Measurements from ENCODE around the gene IGSF22.

Gene IGSF22

DNA sequence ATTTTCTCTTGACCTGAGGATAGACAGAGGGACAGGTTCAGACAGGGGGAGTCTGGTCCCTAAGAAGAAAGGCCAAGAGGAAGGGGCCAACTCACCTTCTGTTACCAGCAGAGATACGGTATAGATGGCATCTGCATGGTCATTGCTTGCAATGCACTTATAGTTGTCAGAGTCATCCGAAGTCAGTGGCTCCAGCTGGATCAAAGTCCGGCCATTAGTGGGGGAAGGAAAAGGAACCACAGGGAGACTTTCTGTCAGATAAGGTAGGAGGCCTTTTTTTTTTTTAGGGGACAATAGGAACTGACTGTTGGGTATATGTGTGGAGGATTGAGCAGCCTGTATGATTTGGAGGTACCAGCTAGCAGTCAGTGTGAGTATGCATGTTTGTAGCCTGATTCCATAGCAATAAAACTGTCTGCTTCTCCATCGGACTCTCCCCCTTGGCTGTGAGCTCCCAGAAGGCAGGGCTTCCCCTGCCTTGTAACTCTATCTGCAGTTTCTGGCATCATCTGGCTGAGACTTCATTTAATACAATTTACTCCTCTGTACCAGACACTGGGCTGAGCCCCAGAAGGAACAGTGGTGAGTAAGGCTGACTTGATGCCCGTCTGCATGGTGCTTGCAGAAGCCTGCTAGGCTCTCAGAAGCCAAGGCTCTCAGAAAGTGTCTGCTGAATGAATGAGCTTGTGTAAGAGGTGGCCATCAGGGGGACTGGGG lies 5.7 kb downstream of the IGSF22 start:
- POLR2A ChIA-PET: no interaction called here
- no peaks in the 10 kb centered on the region for H3K9me3 ChIP-seq (ENCODE audit: control insufficient read depth, insufficient read depth, low read depth, low read length)
- H3K4me1 ChIP-seq (ENCODE audit: control insufficient read depth, insufficient read depth, low read length): no peaks in the 10 kb centered on the region
- H3K36me3 ChIP-seq (ENCODE audit: control insufficient read depth in 2 of 2, insufficient read depth in 1 of 2, low read length in 2 of 2): no peaks in the 10 kb centered on the region
- TF ChIP-seq HOXC10 (CRISPR knock-in tag; IDR thresholded peaks at IDR 0.05): no peak
- TF ChIP-seq ZNF776 (tag by site-specific recombination; IDR thresholded peaks at IDR 0.05; ENCODE audit: borderline replicate concordance): no peak
- TF ChIP-seq ZNF510 (tag by site-specific recombination; IDR thresholded peaks at IDR 0.05; ENCODE audit: insufficient replicate concordance): no peak
- TF ChIP-seq, protein P1, sequence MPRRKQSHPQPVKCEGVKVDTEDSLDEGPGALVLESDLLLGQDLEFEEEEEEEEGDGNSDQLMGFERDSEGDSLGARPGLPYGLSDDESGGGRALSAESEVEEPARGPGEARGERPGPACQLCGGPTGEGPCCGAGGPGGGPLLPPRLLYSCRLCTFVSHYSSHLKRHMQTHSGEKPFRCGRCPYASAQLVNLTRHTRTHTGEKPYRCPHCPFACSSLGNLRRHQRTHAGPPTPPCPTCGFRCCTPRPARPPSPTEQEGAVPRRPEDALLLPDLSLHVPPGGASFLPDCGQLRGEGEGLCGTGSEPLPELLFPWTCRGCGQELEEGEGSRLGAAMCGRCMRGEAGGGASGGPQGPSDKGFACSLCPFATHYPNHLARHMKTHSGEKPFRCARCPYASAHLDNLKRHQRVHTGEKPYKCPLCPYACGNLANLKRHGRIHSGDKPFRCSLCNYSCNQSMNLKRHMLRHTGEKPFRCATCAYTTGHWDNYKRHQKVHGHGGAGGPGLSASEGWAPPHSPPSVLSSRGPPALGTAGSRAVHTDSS (tag by site-specific recombination; IDR thresholded peaks at IDR 0.05): no peak
- TF ChIP-seq, protein P2, sequence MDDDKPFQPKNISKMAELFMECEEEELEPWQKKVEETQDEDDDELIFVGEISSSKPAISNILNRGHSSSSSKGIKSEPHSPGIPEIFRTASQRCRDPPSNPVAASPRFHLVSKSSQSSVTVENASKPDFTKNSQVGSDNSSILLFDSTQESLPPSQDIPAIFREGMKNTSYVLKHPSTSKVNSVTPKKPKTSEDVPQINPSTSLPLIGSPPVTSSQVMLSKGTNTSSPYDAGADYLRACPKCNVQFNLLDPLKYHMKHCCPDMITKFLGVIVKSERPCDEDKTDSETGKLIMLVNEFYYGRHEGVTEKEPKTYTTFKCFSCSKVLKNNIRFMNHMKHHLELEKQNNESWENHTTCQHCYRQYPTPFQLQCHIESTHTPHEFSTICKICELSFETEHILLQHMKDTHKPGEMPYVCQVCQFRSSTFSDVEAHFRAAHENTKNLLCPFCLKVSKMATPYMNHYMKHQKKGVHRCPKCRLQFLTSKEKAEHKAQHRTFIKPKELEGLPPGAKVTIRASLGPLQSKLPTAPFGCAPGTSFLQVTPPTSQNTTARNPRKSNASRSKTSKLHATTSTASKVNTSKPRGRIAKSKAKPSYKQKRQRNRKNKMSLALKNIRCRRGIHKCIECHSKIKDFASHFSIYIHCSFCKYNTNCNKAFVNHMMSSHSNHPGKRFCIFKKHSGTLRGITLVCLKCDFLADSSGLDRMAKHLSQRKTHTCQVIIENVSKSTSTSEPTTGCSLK (tag by site-specific recombination; IDR thresholded peaks at IDR 0.05): no peak
- no peak for TF ChIP-seq ZNF354C (tag by site-specific recombination; IDR thresholded peaks at IDR 0.05; ENCODE audit: borderline replicate concordance, low read depth)
- no peak for TF ChIP-seq ZNF169 (tag by site-specific recombination; IDR thresholded peaks at IDR 0.05)
- no peak for TF ChIP-seq IKZF3 (tag by site-specific recombination; IDR thresholded peaks at IDR 0.05)
- no peak for TF ChIP-seq WT1 (tag by site-specific recombination; IDR thresholded peaks at IDR 0.05)
- TF ChIP-seq ZNF335 (tag by site-specific recombination; conservative IDR thresholded peaks at IDR 0.05): no peak
- no peak overlapping the region for H3K27ac ChIP-seq (ENCODE audit: extremely low read depth, low read depth, low read length)
- CTCF ChIA-PET: interaction anchor here (3.8 kb wide), 1 partner anchor 11 kb away, joined by 28 read pairs; no protein-coding TSS in a partner anchor
- no peak overlapping the region for H3K4me3 ChIP-seq (ENCODE audit: low read depth, low read length)

GRCh38 chr11:18715476-18715875 lies 10.5 kb downstream of the IGSF22 start:
- CTCF ChIA-PET: interaction anchor here (1.7 to 2.0 kb wide), 2 partner anchors 12 to 64 kb away, joined by 4 to 8 read pairs; no protein-coding TSS in a partner anchor
- H3K4me3 ChIP-seq (ENCODE audit: low read depth, low read length): no peak overlapping the region
- H3K4me1 ChIP-seq (ENCODE audit: control insufficient read depth, insufficient read depth, low read length): no peaks in the 10 kb centered on the region
- POLR2A ChIA-PET: no interaction called here
- H3K36me3 ChIP-seq (ENCODE audit: control insufficient read depth in 2 of 2, insufficient read depth in 1 of 2, low read length in 2 of 2): no peaks in the 10 kb centered on the region
- no peaks in the 10 kb centered on the region for H3K9me3 ChIP-seq (ENCODE audit: control insufficient read depth, insufficient read depth, low read depth, low read length)
- H3K27ac ChIP-seq (ENCODE audit: extremely low read depth, low read depth, low read length): no peak overlapping the region
- TF ChIP-seq ZNF366 (tag by site-specific recombination; conservative IDR thresholded peaks at IDR 0.05) (no peak), KLF1 (tag by site-specific recombination; IDR thresholded peaks at IDR 0.05) (no peak), ZBTB48 (tag by site-specific recombination; IDR thresholded peaks at IDR 0.05) (no peak), ZNF843 (tag by site-specific recombination; IDR thresholded peaks at IDR 0.05) (no peak), SP2 (tag by site-specific recombination; IDR thresholded peaks at IDR 0.05) (no peak), ZNF148 (tag by site-specific recombination; IDR thresholded peaks at IDR 0.05; ENCODE audit: borderline replicate concordance) (no peak), ZEB2 (tag by site-specific recombination; IDR thresholded peaks at IDR 0.05) (no peak), ZNF391 (tag by site-specific recombination; IDR thresholded peaks at IDR 0.05; ENCODE audit: borderline replicate concordance, low read depth) (no peak)
- TF ChIP-seq, protein P3, sequence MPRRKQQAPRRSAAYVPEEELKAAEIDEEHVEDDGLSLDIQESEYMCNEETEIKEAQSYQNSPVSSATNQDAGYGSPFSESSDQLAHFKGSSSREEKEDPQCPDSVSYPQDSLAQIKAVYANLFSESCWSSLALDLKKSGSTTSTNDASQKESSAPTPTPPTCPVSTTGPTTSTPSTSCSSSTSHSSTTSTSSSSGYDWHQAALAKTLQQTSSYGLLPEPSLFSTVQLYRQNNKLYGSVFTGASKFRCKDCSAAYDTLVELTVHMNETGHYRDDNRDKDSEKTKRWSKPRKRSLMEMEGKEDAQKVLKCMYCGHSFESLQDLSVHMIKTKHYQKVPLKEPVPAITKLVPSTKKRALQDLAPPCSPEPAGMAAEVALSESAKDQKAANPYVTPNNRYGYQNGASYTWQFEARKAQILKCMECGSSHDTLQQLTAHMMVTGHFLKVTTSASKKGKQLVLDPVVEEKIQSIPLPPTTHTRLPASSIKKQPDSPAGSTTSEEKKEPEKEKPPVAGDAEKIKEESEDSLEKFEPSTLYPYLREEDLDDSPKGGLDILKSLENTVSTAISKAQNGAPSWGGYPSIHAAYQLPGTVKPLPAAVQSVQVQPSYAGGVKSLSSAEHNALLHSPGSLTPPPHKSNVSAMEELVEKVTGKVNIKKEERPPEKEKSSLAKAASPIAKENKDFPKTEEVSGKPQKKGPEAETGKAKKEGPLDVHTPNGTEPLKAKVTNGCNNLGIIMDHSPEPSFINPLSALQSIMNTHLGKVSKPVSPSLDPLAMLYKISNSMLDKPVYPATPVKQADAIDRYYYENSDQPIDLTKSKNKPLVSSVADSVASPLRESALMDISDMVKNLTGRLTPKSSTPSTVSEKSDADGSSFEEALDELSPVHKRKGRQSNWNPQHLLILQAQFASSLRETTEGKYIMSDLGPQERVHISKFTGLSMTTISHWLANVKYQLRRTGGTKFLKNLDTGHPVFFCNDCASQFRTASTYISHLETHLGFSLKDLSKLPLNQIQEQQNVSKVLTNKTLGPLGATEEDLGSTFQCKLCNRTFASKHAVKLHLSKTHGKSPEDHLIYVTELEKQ (tag by site-specific recombination; IDR thresholded peaks at IDR 0.05; ENCODE audit: borderline replicate concordance): no peak
